ENCODE data around the gene SCGB2A2. TPM values are rescaled to one million over a fixed set of nuclear protein-coding genes. Genes with fewer than 3 reads are reported as not detected.

Gene SCGB2A2
- total and polyA plus RNA-seq, 10 of the 15 experiments (the other 5 are each of a cell fraction or from before 2014, with no cell fraction given) = not detected

DNA sequence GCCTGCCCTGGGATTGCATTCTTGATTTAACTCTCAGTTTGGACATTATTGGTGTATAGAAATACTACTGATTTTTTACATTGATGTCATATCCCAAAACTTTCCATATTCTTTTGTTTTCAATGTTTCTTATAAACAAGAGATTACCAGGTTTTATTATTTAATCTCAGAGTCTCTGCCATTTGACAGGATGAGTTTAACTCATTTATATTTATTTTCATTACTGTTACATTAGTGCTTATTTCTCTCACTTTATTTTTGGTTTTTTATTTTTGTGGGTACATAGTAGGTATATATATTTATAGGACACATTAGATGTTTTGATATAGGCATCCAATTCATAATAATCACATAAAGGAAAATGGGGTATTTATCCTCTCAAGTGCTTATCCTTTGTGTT, 38.0 kb downstream of the SCGB2A2 start:
- CTCF ChIA-PET = no interaction called here

GRCh38 chr11:62309991-62310390, 40.0 kb downstream of the SCGB2A2 start:
- FAIRE-seq = no peak
- H3K27me3 ChIP-seq (replicated peaks in 1 of 2; ENCODE audit: control insufficient read depth in 2 of 2, insufficient read depth in 2 of 2, low read length in 1 of 2) = peaks cover 0 to 2% of the 10 kb centered on the region in 2 experiments; a peak in 3 of 4 replicates
- H3K4me1 ChIP-seq (ENCODE audit: control insufficient read depth, insufficient read depth, low read length) = no peaks in the 10 kb centered on the region
- ChIA-PET SMC1A (ENCODE audit: uncharacterized antibody, unreplicated experiment) (interaction anchor here (1.2 kb wide), 1 partner anchor 140 kb away, joined by 3 read pairs; no protein-coding TSS in a partner anchor), RAD21 (ENCODE audit: unreplicated experiment) (interaction anchor here (1.8 kb wide), 1 partner anchor 68 kb away, joined by 11 read pairs; the partner anchor contains the start of gene SCGB1D2), POLR2A (no interaction called here), CTCF (interaction anchor here (1.0 to 2.9 kb wide), 9 partner anchors 10 to 162 kb away, joined by 3 to 14 read pairs (median 4); no protein-coding TSS in a partner anchor)
- no TSS peak for BruUV-seq (replicated peaks)
- H4K20me1 ChIP-seq (ENCODE audit: control insufficient read depth, insufficient read depth) = no peaks in the 10 kb centered on the region
- H3K4me2 ChIP-seq (ENCODE audit: control insufficient read depth, insufficient read depth) = no peak overlapping the region
- no peaks in the 10 kb centered on the region for H3K79me2 ChIP-seq (ENCODE audit: control insufficient read depth, insufficient read depth, low read length)
- intact Hi-C loops (cut with micrococcal nuclease; ENCODE audit: unreplicated experiment) = loop anchor here (2.0 to 5.0 kb wide), 2 partner anchors 78 to 91 kb away; no protein-coding TSS in a partner anchor
- no peaks in the 10 kb centered on the region for H3K9me3 ChIP-seq (replicated peaks; ENCODE audit: control insufficient read depth, insufficient read depth, low read length)
- no peak overlapping the region for H3K4me3 ChIP-seq
- no peak overlapping the region for H3K9ac ChIP-seq (ENCODE audit: control insufficient read depth, insufficient read depth, low read length)
- WGBS (ENCODE audit: insufficient coverage, insufficient replicate concordance, low lambda C conversion rate, missing lambda C conversion rate) = 40% methylated on average over 7 of the region's 7 CpGs
- no peak overlapping the region for H2AFZ ChIP-seq (ENCODE audit: control insufficient read depth, low read depth, low read length)
- in situ Hi-C loops (cut with MboI) = loop anchor here (5.0 kb wide), 2 partner anchors 93 to 138 kb away; no protein-coding TSS in a partner anchor
- no peak overlapping the region for H3K27ac ChIP-seq (ENCODE audit: control insufficient read depth, insufficient read depth)
- DNase-seq (ENCODE audit: low read depth, low spot score) = no peak
- no peaks in the 10 kb centered on the region for H3K36me3 ChIP-seq (ENCODE audit: control insufficient read depth in 2 of 2, insufficient read depth in 2 of 2, low read length in 1 of 2)
- no peak for ATAC-seq
- TF ChIP-seq RUNX3 (IDR thresholded peaks at IDR 0.05; ENCODE audit: low read length) = no peak
- TF ChIP-seq CBX3 (IDR thresholded peaks at IDR 0.05; ENCODE audit: borderline replicate concordance, low read depth) = no peak
- TF ChIP-seq ATF3 (IDR thresholded peaks at IDR 0.05; ENCODE audit: borderline replicate concordance, extremely low read depth, low read depth, low read length) = no peak
- TF ChIP-seq FOXM1 (IDR thresholded peaks at IDR 0.05; ENCODE audit: low read depth, low read length) = no peak
- TF ChIP-seq NR2F1 (conservative IDR thresholded peaks at IDR 0.05) = no peak
- TF ChIP-seq RELB (IDR thresholded peaks at IDR 0.05; ENCODE audit: low read depth) = no peak
- TF ChIP-seq CREM (IDR thresholded peaks at IDR 0.05; ENCODE audit: low read depth) = no peak
- no peak for TF ChIP-seq SIX5 (IDR thresholded peaks at IDR 0.05; ENCODE audit: low read depth, low read length, severe bottlenecking)
- TF ChIP-seq CEBPB (IDR thresholded peaks at IDR 0.05; ENCODE audit: borderline replicate concordance in 1 of 2, low read depth in 2 of 2, low read length in 2 of 2) = no peak

More for the DNA sequence above, 38.0 kb downstream of the SCGB2A2 start:
- ChIA-PET RAD21 (ENCODE audit: unreplicated experiment) (no interaction called here), POLR2A (no interaction called here), SMC1A (ENCODE audit: uncharacterized antibody, unreplicated experiment) (no interaction called here)
- peaks cover 0 to 2% of the 10 kb centered on the region in 2 experiments; a peak in 2 of 4 replicates for H3K27me3 ChIP-seq (replicated peaks in 1 of 2; ENCODE audit: control insufficient read depth in 2 of 2, insufficient read depth in 2 of 2, low read length in 1 of 2)
- DNase-seq (ENCODE audit: low read depth, low spot score) = no peak
- H2AFZ ChIP-seq (ENCODE audit: control insufficient read depth, low read depth, low read length) = no peak overlapping the region
- intact Hi-C loops (cut with micrococcal nuclease; ENCODE audit: unreplicated experiment) (no loop called here), in situ Hi-C loops (cut with MboI) (no loop called here)
- no peaks in the 10 kb centered on the region for H3K36me3 ChIP-seq (ENCODE audit: control insufficient read depth in 2 of 2, insufficient read depth in 2 of 2, low read length in 1 of 2)
- H3K79me2 ChIP-seq (ENCODE audit: control insufficient read depth, insufficient read depth, low read length) = no peaks in the 10 kb centered on the region
- H3K9ac ChIP-seq (ENCODE audit: control insufficient read depth, insufficient read depth, low read length) = no peak overlapping the region
- no peak overlapping the region for H3K27ac ChIP-seq (ENCODE audit: control insufficient read depth, insufficient read depth)
- no peak overlapping the region for H3K4me2 ChIP-seq (ENCODE audit: control insufficient read depth, insufficient read depth)
- FAIRE-seq = no peak
- no peaks in the 10 kb centered on the region for H3K9me3 ChIP-seq (replicated peaks; ENCODE audit: control insufficient read depth, insufficient read depth, low read length)
- no peak for ATAC-seq
- no TSS peak for BruUV-seq (replicated peaks)
- TF ChIP-seq, protein P1, sequence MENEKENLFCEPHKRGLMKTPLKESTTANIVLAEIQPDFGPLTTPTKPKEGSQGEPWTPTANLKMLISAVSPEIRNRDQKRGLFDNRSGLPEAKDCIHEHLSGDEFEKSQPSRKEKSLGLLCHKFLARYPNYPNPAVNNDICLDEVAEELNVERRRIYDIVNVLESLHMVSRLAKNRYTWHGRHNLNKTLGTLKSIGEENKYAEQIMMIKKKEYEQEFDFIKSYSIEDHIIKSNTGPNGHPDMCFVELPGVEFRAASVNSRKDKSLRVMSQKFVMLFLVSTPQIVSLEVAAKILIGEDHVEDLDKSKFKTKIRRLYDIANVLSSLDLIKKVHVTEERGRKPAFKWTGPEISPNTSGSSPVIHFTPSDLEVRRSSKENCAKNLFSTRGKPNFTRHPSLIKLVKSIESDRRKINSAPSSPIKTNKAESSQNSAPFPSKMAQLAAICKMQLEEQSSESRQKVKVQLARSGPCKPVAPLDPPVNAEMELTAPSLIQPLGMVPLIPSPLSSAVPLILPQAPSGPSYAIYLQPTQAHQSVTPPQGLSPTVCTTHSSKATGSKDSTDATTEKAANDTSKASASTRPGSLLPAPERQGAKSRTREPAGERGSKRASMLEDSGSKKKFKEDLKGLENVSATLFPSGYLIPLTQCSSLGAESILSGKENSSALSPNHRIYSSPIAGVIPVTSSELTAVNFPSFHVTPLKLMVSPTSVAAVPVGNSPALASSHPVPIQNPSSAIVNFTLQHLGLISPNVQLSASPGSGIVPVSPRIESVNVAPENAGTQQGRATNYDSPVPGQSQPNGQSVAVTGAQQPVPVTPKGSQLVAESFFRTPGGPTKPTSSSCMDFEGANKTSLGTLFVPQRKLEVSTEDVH (IDR thresholded peaks at IDR 0.05; ENCODE audit: low read depth, partially characterized antibody) = no peak
- TF ChIP-seq ZNF622 (IDR thresholded peaks at IDR 0.05) = no peak
- H3K4me1 ChIP-seq (ENCODE audit: control insufficient read depth, insufficient read depth, low read length) = no peaks in the 10 kb centered on the region
- no peaks in the 10 kb centered on the region for H4K20me1 ChIP-seq (ENCODE audit: control insufficient read depth, insufficient read depth)
- no peak overlapping the region for H3K4me3 ChIP-seq
